HepG2 (cell line): ENCODE results near the gene PKP1. TPM values are rescaled to one million over a fixed set of nuclear protein-coding genes. Genes with fewer than 3 reads are reported as not detected.
A peak's percentile ranks its signal among the peaks of the same experiment; 100 is the strongest.

Experiments used
- ATAC-seq: fragments of 200-7000 bp; cut with Tn5 transposase; 3 replicates; pipeline ENCODE4 v1.9.1; 2020; ENCODE audit warnings: mild to moderate bottlenecking, moderate library complexity
- BruUV-seq: library from RNA; stranded (reverse); fragments of 400-500 nt; replicated peaks from 2 replicates; lab custom pipeline; 2021; lab: Mats Ljungman, UMichigan
- CTCF ChIA-PET: fragments of 300-600 bp; formaldehyde crosslinking; extraction: SDS; loops from one replicate; lab custom pipeline; 2021; ENCODE audit warnings: low total read pairs, inconsistent platforms, low intra/inter-chr PET ratio; lab: Yijun Ruan, JAX
- POLR2A ChIA-PET: fragments of 350-600 bp; sonication (Branson Sonifier 250); formaldehyde crosslinking; loops from one replicate; lab custom pipeline; 2020; ENCODE audit warnings: antibody characterized with exemption, inconsistent platforms; lab: Yijun Ruan, JAX
- DNase-seq: peaks from one replicate; pipeline ENCODE4 v3.0.0-alpha.2; 2015; ENCODE audit warnings: low spot score
- FAIRE-seq: peaks from 3 replicates; lab custom pipeline; 2011; peaks lifted over from hg19 to GRCh38; lab: Jason Lieb, UNC
- H2AFZ ChIP-seq: one replicate; pipeline ENCODE4 v1.6.1; 2011; ENCODE audit warnings: low read length, inconsistent platforms
- H3K27ac ChIP-seq: fragments of 300-600 bp; 3 replicates; pipeline ENCODE4 v1.8.0; 2011; ENCODE audit warnings: mixed run types, mild to moderate bottlenecking, mixed read lengths, low read length, inconsistent platforms; ENCODE audit not compliant: insufficient read depth; ENCODE audit errors: extremely low read length
- H3K27me3 ChIP-seq, 2 experiments: fragments of 200-600 bp in 1 of 2; 2 replicates in 1 of 2; 3 replicates in 1 of 2; pipeline versions ENCODE4 v1.6.0 to v1.8.0; 2011; ENCODE audit warnings: low read length in 2 of 2, mild to moderate bottlenecking in 2 of 2, moderate library complexity in 2 of 2, inconsistent platforms in 1 of 2; ENCODE audit not compliant: insufficient read depth in 2 of 2, control insufficient read depth in 1 of 2
- H3K36me3 ChIP-seq, 2 experiments: fragments of 200-600 bp in 1 of 2; replicated peaks in 1 of 2; 2 replicates in 1 of 2; 3 replicates in 1 of 2; pipeline versions ENCODE4 v1.5.1 to v1.8.0; 2011; ENCODE audit warnings: low read length in 2 of 2, inconsistent platforms in 1 of 2; ENCODE audit not compliant: insufficient read depth in 2 of 2, control insufficient read depth in 1 of 2
- H3K4me1 ChIP-seq: 2 replicates; pipeline ENCODE4 v1.5.1; 2012; ENCODE audit warnings: low read length, inconsistent platforms; ENCODE audit not compliant: insufficient read depth
- H3K4me2 ChIP-seq: 2 replicates; pipeline ENCODE4 v1.6.0; 2011; ENCODE audit warnings: low read depth, low read length, inconsistent platforms
- H3K4me3 ChIP-seq, 3 experiments: fragments of 200-600 bp in 1 of 3; sonication (generic), shearing (Covaris generic) in 1 of 3; replicated peaks in 1 of 3; 2 replicates each; pipeline ENCODE4 v1.5.1; 2011 to 2016; ENCODE audit warnings: low read length in 3 of 3, inconsistent platforms in 2 of 3, low read depth in 2 of 3, mild to moderate bottlenecking in 2 of 3, control low read depth in 1 of 3, mixed read lengths in 1 of 3; ENCODE audit not compliant: insufficient read depth in 1 of 3
- H3K79me2 ChIP-seq: one replicate; pipeline ENCODE4 v1.6.1; 2011; ENCODE audit warnings: low read length, inconsistent platforms; ENCODE audit not compliant: insufficient read depth
- H3K9ac ChIP-seq: 2 replicates; pipeline ENCODE4 v1.6.0; 2011; ENCODE audit warnings: mild to moderate bottlenecking, low read depth, low read length, inconsistent platforms; ENCODE audit not compliant: insufficient read depth
- H3K9me3 ChIP-seq: 2 replicates; pipeline ENCODE4 v1.5.1; 2012; ENCODE audit warnings: mild to moderate bottlenecking, low read length
- H4K20me1 ChIP-seq: 2 replicates; pipeline ENCODE4 v1.6.0; 2011; ENCODE audit warnings: inconsistent platforms, mild to moderate bottlenecking, low read length, moderate library complexity; ENCODE audit not compliant: insufficient read depth
- ATAD3A ChIP-seq: sonication (generic); formaldehyde crosslinking; IDR thresholded peaks from 2 replicates; pipeline ENCODE4 v1.4.0; 2020; ENCODE audit warnings: missing genetic modification reagents
- CCDC6 ChIP-seq: sonication (generic); formaldehyde crosslinking; IDR thresholded peaks from 2 replicates; pipeline ENCODE4 v1.8.1; 2022; ENCODE audit warnings: mild to moderate bottlenecking, missing genetic modification reagents, moderate library complexity
- FOXC1 ChIP-seq: sonication (generic); formaldehyde crosslinking; IDR thresholded peaks from 2 replicates; pipeline ENCODE4 v1.8.0; 2022; ENCODE audit warnings: mild to moderate bottlenecking, missing genetic modification reagents, borderline replicate concordance
- MIER2 ChIP-seq: IDR thresholded peaks from 2 replicates; pipeline ENCODE4 v1.6.1; 2016; ENCODE audit warnings: missing biosample characterization, missing genetic modification reagents
- MTF1 ChIP-seq: sonication (generic); formaldehyde crosslinking; IDR thresholded peaks from 2 replicates; pipeline ENCODE4 v1.5.0; 2020; ENCODE audit warnings: missing genetic modification reagents
- RCOR2 ChIP-seq: IDR thresholded peaks from 2 replicates; pipeline ENCODE4 v1.6.1; 2016; ENCODE audit warnings: missing biosample characterization, missing genetic modification reagents
- RFX5 ChIP-seq: IDR thresholded peaks from 2 replicates; pipeline ENCODE4 v1.6.1; 2011; ENCODE audit warnings: low read depth, low read length, improper control_type of control experiment
- SALL1 ChIP-seq: sonication (generic); formaldehyde crosslinking; IDR thresholded peaks from 2 replicates; pipeline ENCODE4 v1.8.0; 2022; ENCODE audit warnings: mild to moderate bottlenecking, missing genetic modification reagents
- SMC3 ChIP-seq: IDR thresholded peaks from 2 replicates; pipeline ENCODE4 v1.6.1; 2011; ENCODE audit warnings: low read length, improper control_type of control experiment
- TBX3 ChIP-seq: fragments of 450-650 bp; IDR thresholded peaks from 2 replicates; pipeline ENCODE4 v1.6.1; 2017; ENCODE audit warnings: antibody characterized with exemption, mild to moderate bottlenecking, inconsistent platforms, borderline replicate concordance
- XRCC5 ChIP-seq: fragments of 200-400 bp; formaldehyde crosslinking; optimal IDR thresholded peaks from 2 replicates; pipeline ENCODE3; 2017; ENCODE audit warnings: mild to moderate bottlenecking, low read length
- ZBTB38 ChIP-seq: sonication (generic); formaldehyde crosslinking; IDR thresholded peaks from 2 replicates; pipeline ENCODE4 v1.5.1; 2020; ENCODE audit warnings: mild to moderate bottlenecking, missing genetic modification reagents
- ZBTB8A ChIP-seq: sonication (generic); formaldehyde crosslinking; IDR thresholded peaks from 2 replicates; pipeline ENCODE4 v1.4.0; 2020; ENCODE audit warnings: mild to moderate bottlenecking, low read depth, missing genetic modification reagents, borderline replicate concordance
- ZC3H4 ChIP-seq: sonication (generic); formaldehyde crosslinking; IDR thresholded peaks from 2 replicates; pipeline ENCODE4 v1.4.0; 2020; ENCODE audit warnings: missing genetic modification reagents, borderline replicate concordance
- ZEB1 ChIP-seq: IDR thresholded peaks from 2 replicates; pipeline ENCODE4 v1.6.1; 2012; ENCODE audit warnings: mild to moderate bottlenecking, low read depth, inconsistent platforms; ENCODE audit not compliant: insufficient replicate concordance
- ZNF136 ChIP-seq: sonication (generic); formaldehyde crosslinking; IDR thresholded peaks from 2 replicates; pipeline ENCODE4 v1.8.1; 2022; ENCODE audit warnings: low read depth, mild to moderate bottlenecking, moderate library complexity, missing genetic modification reagents
- ZNF367 ChIP-seq: sonication (generic); formaldehyde crosslinking; IDR thresholded peaks from 2 replicates; pipeline ENCODE4 v1.4.0; 2020; ENCODE audit warnings: missing genetic modification reagents, borderline replicate concordance
- ZNF558 ChIP-seq: sonication (generic); formaldehyde crosslinking; IDR thresholded peaks from 2 replicates; pipeline ENCODE4 v1.9.0; 2022; ENCODE audit warnings: mild to moderate bottlenecking, missing genetic modification reagents, borderline replicate concordance
- WGBS: methylation state at CpG from one replicate; pipeline ENCODE4 v1.1.6; 2017; ENCODE audit warnings: low lambda C conversion rate; 5-methylcytosine and 5-hydroxymethylcytosine counted together
- in situ Hi-C: cut with HindIII; loops from 2 replicates; pipeline ENCODE4 v1.10.0; 2017; ENCODE audit warnings: low pct_unique_long_range_greater_than_20kb; ENCODE audit not compliant: extremely low pct_ligation_motif_present
- intact Hi-C: fragments of 100-400 bp; cut with micrococcal nuclease; formaldehyde crosslinking; loops from one replicate; pipeline ENCODE4 v1.10.0; 2022; ENCODE audit not compliant: unreplicated experiment
- polyA plus RNA-seq, 8 experiments: library from polyadenylated mRNA; depleted of rRNA in 3 of 8; stranded (reverse) in 7 of 8; unstranded in 1 of 8; fragments of >200 nt; fragmentation: Illumina TruSeq in 4 of 8; extraction: Trizol in 4 of 8; gene quantifications; 2 replicates each; pipeline versions ENCODE4 v1.2.1 to v1.2.3, GENCODE V29; 2011 to 2016; ENCODE audit warnings: low read depth in 4 of 8, missing spikeins in 1 of 8, mixed read lengths in 1 of 8; ENCODE audit not compliant: insufficient read depth in 1 of 8
- total RNA-seq, 5 experiments: library from RNA; depleted of rRNA; stranded (reverse); fragments of >200 nt; fragmentation: Illumina TruSeq; extraction: Trizol; gene quantifications; 2 replicates each; pipeline ENCODE4 v1.2.3, GENCODE V29; 2016; ENCODE audit warnings: low read depth in 1 of 5
- TF ChIP-seq, protein P1 (sequence below): sonication (generic); formaldehyde crosslinking; IDR thresholded peaks from 2 replicates; pipeline ENCODE4 v1.4.0; 2020; ENCODE audit warnings: missing genetic modification reagents
- TF ChIP-seq, protein P2 (sequence below): sonication (generic); formaldehyde crosslinking; IDR thresholded peaks from 2 replicates; pipeline ENCODE4 v1.4.0; 2020; ENCODE audit warnings: mild to moderate bottlenecking, low read depth, missing genetic modification reagents
- TF ChIP-seq, protein P3 (sequence below): sonication (generic); formaldehyde crosslinking; IDR thresholded peaks from 2 replicates; pipeline ENCODE4 v1.5.0; 2020; ENCODE audit warnings: mild to moderate bottlenecking, missing genetic modification reagents

The PKP1 gene
- total and polyA plus RNA-seq, 2 of the 13 experiments (the other 11 are each of a cell fraction or from before 2014, with no cell fraction given) = not detected

DNA sequence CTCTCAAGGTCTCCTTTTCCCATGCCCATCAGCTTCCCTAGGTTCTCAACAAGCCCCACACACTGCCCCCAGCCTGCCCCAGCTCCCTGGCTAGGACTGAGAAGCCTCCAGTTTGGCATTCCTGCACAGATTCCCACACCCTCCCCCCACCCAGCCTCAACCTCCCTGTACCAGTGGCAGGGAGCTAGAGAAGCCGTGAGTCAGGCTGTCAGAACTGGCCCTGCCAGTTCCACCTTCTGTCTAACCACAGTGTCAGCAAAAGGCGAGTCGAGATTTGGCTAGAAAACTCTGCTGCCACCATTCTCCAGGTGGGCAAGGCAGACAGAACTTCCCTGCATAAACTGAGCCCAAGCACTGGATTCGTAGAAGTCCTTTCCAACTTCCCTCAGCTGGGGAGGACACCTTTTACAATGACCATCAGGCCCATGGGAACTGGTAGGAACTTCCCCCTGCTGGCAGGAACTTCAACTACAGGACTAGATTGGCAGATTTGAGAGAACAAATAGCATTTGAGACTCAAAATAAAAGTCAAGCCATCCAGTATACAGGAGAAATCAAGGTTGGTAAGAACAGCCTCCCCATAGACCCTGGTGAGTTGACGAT, 63.1 kb downstream of the PKP1 start (continued):
- peak; percentile 46 for TF ChIP-seq XRCC5
- TF ChIP-seq, protein P1, sequence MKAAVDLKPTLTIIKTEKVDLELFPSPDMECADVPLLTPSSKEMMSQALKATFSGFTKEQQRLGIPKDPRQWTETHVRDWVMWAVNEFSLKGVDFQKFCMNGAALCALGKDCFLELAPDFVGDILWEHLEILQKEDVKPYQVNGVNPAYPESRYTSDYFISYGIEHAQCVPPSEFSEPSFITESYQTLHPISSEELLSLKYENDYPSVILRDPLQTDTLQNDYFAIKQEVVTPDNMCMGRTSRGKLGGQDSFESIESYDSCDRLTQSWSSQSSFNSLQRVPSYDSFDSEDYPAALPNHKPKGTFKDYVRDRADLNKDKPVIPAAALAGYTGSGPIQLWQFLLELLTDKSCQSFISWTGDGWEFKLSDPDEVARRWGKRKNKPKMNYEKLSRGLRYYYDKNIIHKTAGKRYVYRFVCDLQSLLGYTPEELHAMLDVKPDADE (CRISPR knock-in tag) = no peak
- peak; percentile 20; the same call in 1 of the 2 replicates for TF ChIP-seq SMC3
- TF ChIP-seq, all 625 proteins: peak for 5

DNA sequence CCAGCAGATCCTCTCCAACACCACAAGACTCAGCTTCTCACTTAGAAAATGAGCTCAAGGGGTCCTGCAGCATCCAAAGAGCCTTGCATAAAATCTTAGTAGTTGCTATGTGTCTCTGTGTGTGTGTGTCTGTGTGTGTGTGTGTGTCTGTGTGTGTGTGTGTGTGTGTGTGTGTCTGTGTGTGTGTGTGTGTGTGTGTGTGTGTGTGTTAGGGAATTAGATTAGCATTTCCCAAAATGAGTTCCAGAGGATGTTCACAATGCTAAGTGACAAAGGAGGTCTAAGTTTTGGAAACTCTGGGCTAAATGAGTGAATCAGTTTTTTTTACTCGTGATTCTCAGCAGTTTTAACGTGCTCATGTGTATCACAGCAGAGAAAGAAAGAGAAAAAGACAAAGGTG, 63.7 kb downstream of the PKP1 start:
- H3K27ac ChIP-seq = no peak overlapping the region
- FAIRE-seq = no peak
- H3K4me1 ChIP-seq = no peaks in the 10 kb centered on the region
- H2AFZ ChIP-seq = no peak overlapping the region
- no peaks in the 10 kb centered on the region for H3K36me3 ChIP-seq
- ChIA-PET CTCF (interaction anchor here (0.7 to 1.2 kb wide), 3 partner anchors 14 to 93 kb away, joined by 3 to 4 read pairs (median 3); no protein-coding TSS in a partner anchor), POLR2A (no interaction called here)
- peaks cover 0 to 8% of the 10 kb centered on the region in 2 experiments; a peak in 3 of 5 replicates for H3K27me3 ChIP-seq
- H3K9me3 ChIP-seq = peaks cover 5% of the 10 kb centered on the region; the same call in 1 of the 2 replicates
- 0% methylated on average over 2 of the region's 2 CpGs for WGBS
- no peaks in the 10 kb centered on the region for H4K20me1 ChIP-seq
- in situ Hi-C loops = no loop called here
- no peaks in the 10 kb centered on the region for H3K79me2 ChIP-seq
- ATAC-seq = no peak
- intact Hi-C loops = loop anchor here (2.0 kb wide), 1 partner anchor 92 kb away; no protein-coding TSS in a partner anchor
- no peak overlapping the region for H3K4me3 ChIP-seq
- TF ChIP-seq SALL1 (CRISPR knock-in tag) (no peak), ZEB1 (no peak), FOXC1 (CRISPR knock-in tag) (no peak), RFX5 (no peak), MIER2 (CRISPR knock-in tag) (no peak), MTF1 (no peak), ATAD3A (CRISPR knock-in tag) (no peak), ZBTB8A (CRISPR knock-in tag) (no peak), RCOR2 (no peak), ZNF367 (CRISPR knock-in tag) (no peak), ZNF136 (no peak), TBX3 (no peak), ZNF558 (CRISPR knock-in tag) (no peak), ZBTB38 (no peak), ZC3H4 (no peak), CCDC6 (CRISPR knock-in tag) (no peak)
- TF ChIP-seq, protein P2, sequence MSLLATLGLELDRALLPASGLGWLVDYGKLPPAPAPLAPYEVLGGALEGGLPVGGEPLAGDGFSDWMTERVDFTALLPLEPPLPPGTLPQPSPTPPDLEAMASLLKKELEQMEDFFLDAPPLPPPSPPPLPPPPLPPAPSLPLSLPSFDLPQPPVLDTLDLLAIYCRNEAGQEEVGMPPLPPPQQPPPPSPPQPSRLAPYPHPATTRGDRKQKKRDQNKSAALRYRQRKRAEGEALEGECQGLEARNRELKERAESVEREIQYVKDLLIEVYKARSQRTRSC (CRISPR knock-in tag) = no peak
- TF ChIP-seq, protein P3, sequence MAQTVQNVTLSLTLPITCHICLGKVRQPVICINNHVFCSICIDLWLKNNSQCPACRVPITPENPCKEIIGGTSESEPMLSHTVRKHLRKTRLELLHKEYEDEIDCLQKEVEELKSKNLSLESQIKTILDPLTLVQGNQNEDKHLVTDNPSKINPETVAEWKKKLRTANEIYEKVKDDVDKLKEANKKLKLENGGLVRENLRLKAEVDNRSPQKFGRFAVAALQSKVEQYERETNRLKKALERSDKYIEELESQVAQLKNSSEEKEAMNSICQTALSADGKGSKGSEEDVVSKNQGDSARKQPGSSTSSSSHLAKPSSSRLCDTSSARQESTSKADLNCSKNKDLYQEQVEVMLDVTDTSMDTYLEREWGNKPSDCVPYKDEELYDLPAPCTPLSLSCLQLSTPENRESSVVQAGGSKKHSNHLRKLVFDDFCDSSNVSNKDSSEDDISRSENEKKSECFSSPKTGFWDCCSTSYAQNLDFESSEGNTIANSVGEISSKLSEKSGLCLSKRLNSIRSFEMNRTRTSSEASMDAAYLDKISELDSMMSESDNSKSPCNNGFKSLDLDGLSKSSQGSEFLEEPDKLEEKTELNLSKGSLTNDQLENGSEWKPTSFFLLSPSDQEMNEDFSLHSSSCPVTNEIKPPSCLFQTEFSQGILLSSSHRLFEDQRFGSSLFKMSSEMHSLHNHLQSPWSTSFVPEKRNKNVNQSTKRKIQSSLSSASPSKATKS (CRISPR knock-in tag) = no peak
- no peak for DNase-seq
- no peak overlapping the region for H3K4me2 ChIP-seq
- no peak overlapping the region for H3K9ac ChIP-seq
- no TSS peak for BruUV-seq
